Measurements from ENCODE around the gene ACOT9. TPM values are rescaled to one million over a fixed set of nuclear protein-coding genes. Genes with fewer than 3 reads are reported as not detected.

Gene ACOT9
- total and polyA plus RNA-seq, 10 of the 15 experiments (the other 5 are each of a cell fraction or from before 2014, with no cell fraction given) = 17.4 to 42.5 (median 23.3) TPM

GRCh38 chrX:23782863-23783588 is 40.0 kb upstream of the ACOT9 start, which contains the start of gene SAT1 (continued):
- peak; percentile 98 for TF ChIP-seq PML (IDR thresholded peaks at IDR 0.05; ENCODE audit: low read length)
- peak; percentile 42 for TF ChIP-seq BCL3 (IDR thresholded peaks at IDR 0.05; ENCODE audit: borderline replicate concordance, insufficient read depth, low read depth, low read length, poor library complexity, severe bottlenecking)
- peak; percentile 85; the same call in 1 of the 2 replicates for TF ChIP-seq BACH1 (IDR thresholded peaks at IDR 0.05; ENCODE audit: borderline replicate concordance)
- TF ChIP-seq CBX5 (IDR thresholded peaks at IDR 0.05; ENCODE audit: low read depth) = peak; percentile 81; the same call in 1 of the 2 replicates
- TF ChIP-seq NR2F1 (conservative IDR thresholded peaks at IDR 0.05) = peak; percentile 58; the same call in 1 of the 2 replicates
- no peak for TF ChIP-seq HSF1 (IDR thresholded peaks at IDR 0.05; ENCODE audit: low read depth, low read length)
- peak; percentile 16 to 25; a peak in 2 of 4 replicates for TF ChIP-seq IKZF2 (IDR thresholded peaks at IDR 0.05)
- TF ChIP-seq NFXL1 (IDR thresholded peaks at IDR 0.05; ENCODE audit: borderline replicate concordance) = no peak
- peak; percentile 26 for TF ChIP-seq RUNX3 (IDR thresholded peaks at IDR 0.05; ENCODE audit: low read length)
- TF ChIP-seq MAX (IDR thresholded peaks at IDR 0.05; ENCODE audit: low read depth, low read length) = no peak
- 0 out of 2 replicates have a peak, but pooled peaks have one; percentile 28 for TF ChIP-seq IRF4 (IDR thresholded peaks at IDR 0.05; ENCODE audit: low read depth, low read length)
- peak; percentile 92 for TF ChIP-seq TAF1 (IDR thresholded peaks at IDR 0.05; ENCODE audit: borderline replicate concordance, low read depth, low read length)
- no peak for TF ChIP-seq NRF1 (conservative IDR thresholded peaks at IDR 0.05; ENCODE audit: low read depth, low read length)
- TF ChIP-seq EED (IDR thresholded peaks at IDR 0.05; ENCODE audit: low read depth) = peak; percentile 12; the same call in 1 of the 2 replicates
- TF ChIP-seq MEF2B (IDR thresholded peaks at IDR 0.05; ENCODE audit: partially characterized antibody, poor library complexity, severe bottlenecking) = peak; percentile 32
- TF ChIP-seq NFYB (IDR thresholded peaks at IDR 0.05; ENCODE audit: insufficient read depth, low read depth, low read length) = peak; percentile 75; the same call in 1 of the 2 replicates
- peak; percentile 39; the same call in 1 of the 2 replicates for TF ChIP-seq ATF2 (IDR thresholded peaks at IDR 0.05; ENCODE audit: low read length)
- TF ChIP-seq ZBTB40 (IDR thresholded peaks at IDR 0.05; ENCODE audit: borderline replicate concordance) = peak; percentile 59; the same call in 1 of the 2 replicates
- TF ChIP-seq TCF7 (IDR thresholded peaks at IDR 0.05; ENCODE audit: borderline replicate concordance) = no peak
- TF ChIP-seq MYB (IDR thresholded peaks at IDR 0.05; ENCODE audit: borderline replicate concordance, low read depth, low read length) = no peak

All from GM12878 (cell line).